H1 (cell line): ENCODE measurements around the gene POLN. TPM values are rescaled to one million over a fixed set of nuclear protein-coding genes. Genes with fewer than 3 reads are reported as not detected.

Source experiments
- CREB1 ChIP-seq: IDR thresholded peaks from 2 replicates; pipeline ENCODE4 v1.6.1; 2012; ENCODE audit warnings: inconsistent platforms
- EZH2 ChIP-seq: fragments of 200-600 bp; sonication (generic); IDR thresholded peaks from 2 replicates; pipeline ENCODE4 v1.7.1; 2012; ENCODE audit warnings: low read depth, mild to moderate bottlenecking, moderate library complexity, low read length, inconsistent platforms; ENCODE audit not compliant: severe bottlenecking
- NRF1 ChIP-seq: IDR thresholded peaks from 2 replicates; pipeline ENCODE4 v1.6.1; 2011; ENCODE audit warnings: mild to moderate bottlenecking, low read depth, low read length, improper control_type of control experiment
- YY1 ChIP-seq: IDR thresholded peaks from 2 replicates; pipeline ENCODE4 v1.6.1; 2011; ENCODE audit warnings: low read depth, mild to moderate bottlenecking, low read length
- polyA plus RNA-seq, 7 experiments: library from polyadenylated mRNA; depleted of rRNA in 3 of 7; stranded (reverse) in 5 of 7; unstranded in 2 of 7; fragments of >200 nt in 5 of 7; fragments of 200-250 nt in 2 of 7; gene quantifications; 1 replicate in 5 of 7; 2 replicates in 1 of 7; 4 replicates in 1 of 7; pipeline versions ENCODE4 v1.2.1 to v1.2.3, GENCODE V29; 2011 to 2013; ENCODE audit warnings: missing spikeins in 2 of 7, mixed read lengths in 2 of 7
- total RNA-seq: library from RNA; stranded (reverse); fragmentation: NEBNext Ultra II Directional; extraction: Animal tissue kit (Norgen Biotek cat#: 25700); gene quantifications from 2 replicates; pipeline ENCODE4 v1.2.1, GENCODE V29; 2021
- TF ChIP-seq, protein P1 (sequence below): IDR thresholded peaks from 2 replicates; pipeline ENCODE4 v1.6.1; 2011; ENCODE audit warnings: low read depth, mild to moderate bottlenecking, low read length; ENCODE audit not compliant: insufficient read depth

The POLN gene
- total and polyA plus RNA-seq, 2 of the 8 experiments (the other 6 are each of a cell fraction or from before 2014, with no cell fraction given): 0.98 to 1.5 TPM

DNA sequence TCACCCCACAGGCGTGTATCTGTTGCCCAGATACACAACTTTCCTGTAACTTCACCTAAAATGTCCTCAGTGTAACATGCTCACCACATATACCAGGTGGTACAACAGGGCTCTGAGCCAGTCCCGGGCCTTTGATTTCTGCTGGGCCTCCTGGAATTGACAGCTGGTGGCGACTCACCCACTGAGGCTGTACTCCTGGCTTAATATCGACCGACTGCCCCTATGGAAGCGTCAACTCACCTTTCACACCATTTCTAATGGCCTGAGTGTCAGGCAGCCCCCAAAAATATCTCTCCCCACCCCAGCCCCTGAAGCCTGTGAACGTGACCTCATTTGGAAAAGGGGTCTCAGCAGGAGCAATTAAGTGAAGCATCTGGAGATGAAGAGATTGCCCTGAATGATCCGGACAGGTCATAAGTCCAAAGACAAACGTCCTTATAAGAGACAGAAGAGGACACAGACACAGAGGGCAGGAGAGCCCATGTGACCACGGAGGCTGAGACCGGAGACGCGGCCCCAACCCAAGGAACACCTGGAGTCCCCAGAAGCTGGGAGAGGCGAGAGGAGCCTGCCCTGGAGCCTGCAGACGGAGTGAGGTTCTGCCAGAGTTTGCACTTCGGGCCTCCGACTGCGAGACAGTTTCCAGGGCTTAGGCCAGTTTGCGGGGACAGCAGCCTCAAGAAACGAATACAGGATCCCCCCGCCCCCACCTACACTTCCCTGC is 32.6 kb upstream of the POLN start (continued):
- TF ChIP-seq, protein P1, sequence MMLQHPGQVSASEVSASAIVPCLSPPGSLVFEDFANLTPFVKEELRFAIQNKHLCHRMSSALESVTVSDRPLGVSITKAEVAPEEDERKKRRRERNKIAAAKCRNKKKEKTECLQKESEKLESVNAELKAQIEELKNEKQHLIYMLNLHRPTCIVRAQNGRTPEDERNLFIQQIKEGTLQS: no peak
- TF ChIP-seq EZH2: no peak
- no peak for TF ChIP-seq YY1
- TF ChIP-seq NRF1: no peak
- TF ChIP-seq CREB1: no peak
- TF ChIP-seq, all 59 proteins: peak for 0
